MCF 10A (cell line): ENCODE measurements around the gene CIB2. TPM values are rescaled to one million over a fixed set of nuclear protein-coding genes. Genes with fewer than 3 reads are reported as not detected.

Source experiments
- BruUV-seq: library from RNA; stranded (reverse); fragments of 400-500 nt; replicated peaks from 2 replicates; lab custom pipeline; 2021; lab: Mats Ljungman, UMichigan
- CTCF ChIA-PET: fragments of 300-600 bp; sonication (Branson Sonifier 250); formaldehyde crosslinking; extraction: SDS; loops from one replicate; lab custom pipeline; 2021; ENCODE audit warnings: antibody characterized with exemption, inconsistent platforms; lab: Yijun Ruan, JAX
- POLR2A ChIA-PET: fragments of 300-600, 350-650 bp; sonication (Branson Sonifier 250); formaldehyde crosslinking; extraction: SDS; loops from one replicate; lab custom pipeline; 2020; ENCODE audit warnings: antibody characterized with exemption, inconsistent platforms; lab: Yijun Ruan, JAX
- DNase-seq: peaks from one replicate; pipeline ENCODE4 v3.0.0-alpha.2; 2018; ENCODE audit not compliant: unreplicated experiment
- H3K27ac Mint-ChIP-seq: one replicate; pipeline ENCODE4 v1.8.0; 2022; ENCODE audit warnings: mild to moderate bottlenecking, low read depth, mixed read lengths; ENCODE audit not compliant: unreplicated experiment
- H3K27me3 Mint-ChIP-seq: one replicate; pipeline ENCODE4 v1.8.0; 2022; ENCODE audit warnings: mixed read lengths; ENCODE audit not compliant: insufficient read depth, unreplicated experiment
- H3K36me3 Mint-ChIP-seq: one replicate; pipeline ENCODE4 v1.8.0; 2022; ENCODE audit warnings: mild to moderate bottlenecking, moderate library complexity, mixed read lengths; ENCODE audit not compliant: insufficient read depth, unreplicated experiment
- H3K4me1 Mint-ChIP-seq: one replicate; pipeline ENCODE4 v1.8.0; 2022; ENCODE audit warnings: mixed read lengths; ENCODE audit not compliant: insufficient read depth, unreplicated experiment
- H3K4me3 Mint-ChIP-seq: one replicate; pipeline ENCODE4 v1.8.0; 2022; ENCODE audit warnings: mild to moderate bottlenecking, moderate library complexity, mixed read lengths; ENCODE audit not compliant: unreplicated experiment
- H3K9me3 Mint-ChIP-seq: one replicate; pipeline ENCODE4 v1.8.0; 2022; ENCODE audit warnings: mixed read lengths; ENCODE audit not compliant: unreplicated experiment
- intact Hi-C: fragments of 100-400 bp; cut with micrococcal nuclease; formaldehyde crosslinking; loops from 2 replicates; pipeline ENCODE4 v1.14.1; 2022
- total RNA-seq: library from RNA; stranded (reverse); gene quantifications from 2 replicates; pipeline ENCODE4 v1.2.3, GENCODE V29; 2022
- TF ChIP-seq, protein P1 (sequence below): fragments of 200-600 bp; IDR thresholded peaks from one replicate; pipeline ENCODE4 v1.8.0; 2022; ENCODE audit warnings: antibody characterized with exemption, mild to moderate bottlenecking; ENCODE audit not compliant: unreplicated experiment

Gene CIB2
- total RNA-seq, 1 experiment from 2014 or later, result 0.30 TPM

DNA sequence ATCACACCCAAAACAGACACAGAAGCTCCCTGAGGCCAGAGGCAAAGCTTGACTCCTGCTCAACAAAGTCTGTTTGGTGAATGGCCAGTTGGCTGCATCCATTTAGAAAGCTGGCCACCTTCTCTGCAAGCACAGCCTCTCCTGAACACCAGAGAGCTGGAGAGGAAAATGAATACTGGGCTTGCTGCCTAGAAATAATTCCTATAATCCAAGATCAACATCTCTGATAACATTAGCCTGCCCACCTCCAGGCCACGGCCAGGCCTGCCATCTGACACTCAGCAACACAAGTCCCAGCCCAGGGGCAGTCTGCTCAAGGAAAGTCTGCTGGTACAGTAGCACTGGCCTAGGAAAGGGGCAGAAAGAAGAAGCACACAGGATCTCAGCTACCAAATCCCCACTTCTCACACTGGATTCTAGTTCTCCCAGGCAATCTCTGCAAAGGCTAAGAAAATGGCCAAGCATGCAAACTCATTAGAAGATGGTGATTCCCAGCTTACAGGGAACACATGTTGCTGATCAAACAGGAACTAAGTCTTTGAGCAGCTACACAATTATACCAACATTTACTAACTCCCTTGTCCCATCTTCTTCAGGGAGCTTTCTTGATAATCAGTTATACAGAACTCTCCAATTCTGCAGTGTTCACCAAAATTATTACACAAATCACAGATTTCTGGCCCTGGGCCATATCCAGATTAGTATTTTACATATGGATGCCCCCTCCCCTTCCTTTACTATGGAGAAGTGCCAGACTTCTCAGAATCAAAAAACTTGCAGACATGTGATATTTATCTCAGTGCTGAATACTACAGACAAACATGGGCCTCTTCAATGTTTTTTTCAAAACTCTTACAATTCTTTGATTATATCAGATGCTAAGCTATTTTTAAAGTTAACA lies 63.7 kb downstream of the CIB2 start:
- Mint-ChIP-seq H3K27me3 (no peaks in the 10 kb centered on the region), H3K4me3 (no peak overlapping the region), H3K9me3 (no peaks in the 10 kb centered on the region), H3K27ac (peak overlapping the region; percentile 78), H3K4me1 (peaks cover 47% of the 10 kb centered on the region), H3K36me3 (peaks cover 18% of the 10 kb centered on the region)
- intact Hi-C loops, result loop anchor here (5.0 kb wide), 1 partner anchor 60 kb away; no protein-coding TSS in a partner anchor
- ChIA-PET POLR2A (interaction anchor here (0.6 to 3.4 kb wide), 12 partner anchors 9 to 73 kb away, joined by 3 to 25 read pairs (median 6); partner anchors contain the start of gene TBC1D2B), CTCF (interaction anchor here (0.6 to 2.4 kb wide), 8 partner anchors 8 to 1918 kb away, joined by 3 to 7 read pairs (median 4); no protein-coding TSS in a partner anchor)
- peak; percentile 38 for DNase-seq
- TF ChIP-seq, protein P1, sequence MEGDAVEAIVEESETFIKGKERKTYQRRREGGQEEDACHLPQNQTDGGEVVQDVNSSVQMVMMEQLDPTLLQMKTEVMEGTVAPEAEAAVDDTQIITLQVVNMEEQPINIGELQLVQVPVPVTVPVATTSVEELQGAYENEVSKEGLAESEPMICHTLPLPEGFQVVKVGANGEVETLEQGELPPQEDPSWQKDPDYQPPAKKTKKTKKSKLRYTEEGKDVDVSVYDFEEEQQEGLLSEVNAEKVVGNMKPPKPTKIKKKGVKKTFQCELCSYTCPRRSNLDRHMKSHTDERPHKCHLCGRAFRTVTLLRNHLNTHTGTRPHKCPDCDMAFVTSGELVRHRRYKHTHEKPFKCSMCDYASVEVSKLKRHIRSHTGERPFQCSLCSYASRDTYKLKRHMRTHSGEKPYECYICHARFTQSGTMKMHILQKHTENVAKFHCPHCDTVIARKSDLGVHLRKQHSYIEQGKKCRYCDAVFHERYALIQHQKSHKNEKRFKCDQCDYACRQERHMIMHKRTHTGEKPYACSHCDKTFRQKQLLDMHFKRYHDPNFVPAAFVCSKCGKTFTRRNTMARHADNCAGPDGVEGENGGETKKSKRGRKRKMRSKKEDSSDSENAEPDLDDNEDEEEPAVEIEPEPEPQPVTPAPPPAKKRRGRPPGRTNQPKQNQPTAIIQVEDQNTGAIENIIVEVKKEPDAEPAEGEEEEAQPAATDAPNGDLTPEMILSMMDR, result no peak
- no TSS peak for BruUV-seq

DNA sequence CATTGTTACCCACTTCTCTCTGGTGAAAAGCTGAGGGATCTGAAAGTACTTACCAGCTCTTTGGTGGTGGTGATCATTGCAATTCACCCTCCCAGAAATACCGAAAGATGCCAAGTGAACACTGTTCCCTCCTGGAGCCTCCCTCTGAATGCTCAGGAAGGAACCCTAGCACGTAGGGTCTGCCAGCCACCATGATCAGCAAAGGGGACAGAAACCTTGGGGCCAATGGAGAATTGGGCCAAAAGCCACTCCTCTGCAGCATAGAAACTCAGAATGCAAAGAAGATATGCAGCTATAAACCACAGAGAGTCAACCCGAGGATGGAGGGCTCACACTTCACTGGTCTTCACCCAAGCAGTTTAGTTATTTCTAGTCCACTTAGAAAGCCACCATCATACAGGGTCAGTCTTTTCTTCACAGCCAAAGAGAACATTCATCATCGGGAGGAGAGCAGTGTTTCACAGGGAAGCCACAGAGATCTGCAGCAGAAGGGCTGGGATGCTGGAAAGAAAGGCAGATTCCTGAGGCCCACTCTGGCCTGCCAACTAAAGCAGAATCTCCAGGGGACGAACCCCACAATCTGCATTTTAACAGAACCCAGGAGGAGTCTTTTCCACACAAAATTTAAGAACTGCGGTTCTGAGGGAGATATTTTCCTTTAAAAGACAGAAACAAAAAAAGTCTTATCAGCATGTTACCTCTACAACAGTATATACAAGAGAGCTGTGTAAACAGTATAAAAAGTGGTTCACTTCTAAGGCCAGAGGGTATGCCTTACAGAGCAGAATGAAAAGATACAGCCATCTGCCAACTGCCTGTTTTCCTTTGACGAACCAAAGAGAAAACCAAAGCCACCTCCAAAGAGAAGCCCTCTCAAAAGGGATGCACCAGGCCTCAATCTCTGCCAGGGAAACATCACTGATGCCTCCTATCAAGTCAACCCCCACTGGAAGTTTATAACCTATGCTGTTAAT lies 65.0 kb downstream of the CIB2 start:
- ChIA-PET POLR2A (interaction anchor here (0.6 to 3.4 kb wide), 8 partner anchors 10 to 72 kb away, joined by 3 to 25 read pairs (median 3); partner anchors contain the start of gene TBC1D2B), CTCF (interaction anchor here (0.7 to 2.4 kb wide), 4 partner anchors 10 to 99 kb away, joined by 3 to 7 read pairs (median 4); no protein-coding TSS in a partner anchor)
- no peaks in the 10 kb centered on the region for H3K9me3 Mint-ChIP-seq

DNA sequence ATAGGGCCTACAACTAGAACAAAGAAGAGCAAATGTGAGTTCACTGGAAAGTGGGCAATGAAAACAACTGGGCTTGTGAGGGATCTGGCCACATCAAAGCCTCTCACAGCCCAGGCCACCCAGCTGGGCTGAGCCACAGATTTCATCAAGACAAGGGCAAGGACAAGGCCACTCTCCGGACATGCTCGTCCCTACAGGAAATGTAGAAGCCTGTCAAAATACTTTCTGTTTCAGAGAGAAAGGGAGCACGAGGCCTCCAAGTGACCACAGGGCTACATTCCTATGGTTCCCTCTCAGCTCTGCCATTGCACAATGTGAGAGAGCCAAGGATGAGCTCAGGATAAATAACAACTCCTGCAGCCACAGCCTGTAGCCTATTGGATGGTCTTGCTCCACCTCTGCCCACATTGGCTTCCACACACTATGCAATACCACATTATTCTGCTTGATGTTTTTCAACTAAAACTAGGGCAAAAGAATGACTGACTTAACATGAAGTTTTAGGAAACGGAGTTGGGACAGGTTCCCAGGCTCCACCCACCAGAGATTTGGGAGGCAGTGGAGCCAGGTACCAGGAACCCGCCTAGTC lies 65.9 kb downstream of the CIB2 start:
- intact Hi-C loops, result loop anchor here (5.0 kb wide), 1 partner anchor 58 kb away; no protein-coding TSS in a partner anchor
- POLR2A ChIA-PET, result interaction anchor here (0.9 to 3.4 kb wide), 6 partner anchors 10 to 71 kb away, joined by 3 to 25 read pairs (median 3); partner anchors contain the start of gene TBC1D2B
- Mint-ChIP-seq H3K27me3 (no peaks in the 10 kb centered on the region), H3K27ac (no peak overlapping the region), H3K4me1 (peaks cover 39% of the 10 kb centered on the region), H3K9me3 (no peaks in the 10 kb centered on the region), H3K36me3 (peaks cover 6% of the 10 kb centered on the region), H3K4me3 (no peak overlapping the region)
- DNase-seq, result peak; percentile 95
- CTCF ChIA-PET, result interaction anchor here (0.7 to 0.8 kb wide), 2 partner anchors 11 to 57 kb away, joined by 3 to 4 read pairs; no protein-coding TSS in a partner anchor
- BruUV-seq, result no TSS peak
- TF ChIP-seq, protein P1, result no peak

More for the DNA sequence above, 65.0 kb downstream of the CIB2 start:
- Mint-ChIP-seq H3K27me3 (no peaks in the 10 kb centered on the region), H3K36me3 (peaks cover 8% of the 10 kb centered on the region), H3K4me3 (no peak overlapping the region), H3K4me1 (peaks cover 39% of the 10 kb centered on the region), H3K27ac (peak overlapping the region; percentile 78)
- DNase-seq, result no peak
- BruUV-seq, result no TSS peak
- intact Hi-C loops, result loop anchor here (5.0 kb wide), 1 partner anchor 59 kb away; no protein-coding TSS in a partner anchor
- TF ChIP-seq, protein P1, result no peak
